GM18870 (cell line): ENCODE results near the gene CHST4.
"Not testable (repeated sequence)": the region's sequence is repeated elsewhere in the genome, so short reads cannot be mapped to it uniquely, and the experiment has no call there.

ENCODE experiments used
- ATAC-seq: cut with Tn5 transposase; IDR thresholded peaks from one replicate; pipeline ENCODE4 v1.9.1; 2021; ENCODE audit warnings: moderate library complexity; ENCODE audit not compliant: unreplicated experiment

CHST4 gene

DNA sequence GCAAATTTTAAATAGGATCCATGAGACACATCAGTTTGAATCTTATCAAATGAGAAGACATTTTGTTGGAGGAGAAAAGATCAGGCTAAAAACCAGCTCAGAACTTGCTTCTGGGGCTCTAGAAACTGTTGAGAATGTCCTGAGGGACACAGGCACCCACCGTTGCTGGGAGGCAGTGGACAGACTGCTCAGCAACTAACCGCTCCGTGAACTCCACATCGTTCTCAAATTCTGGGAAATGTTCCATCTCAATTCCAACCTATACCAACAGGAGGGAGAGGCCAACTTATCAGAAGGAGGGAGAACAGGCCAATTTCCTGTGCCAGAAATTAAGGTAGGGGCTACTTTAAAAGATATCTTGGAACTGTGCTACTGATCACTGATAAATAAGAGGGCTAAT is 42.3 kb downstream of the CHST4 start:
- no peak for ATAC-seq

DNA sequence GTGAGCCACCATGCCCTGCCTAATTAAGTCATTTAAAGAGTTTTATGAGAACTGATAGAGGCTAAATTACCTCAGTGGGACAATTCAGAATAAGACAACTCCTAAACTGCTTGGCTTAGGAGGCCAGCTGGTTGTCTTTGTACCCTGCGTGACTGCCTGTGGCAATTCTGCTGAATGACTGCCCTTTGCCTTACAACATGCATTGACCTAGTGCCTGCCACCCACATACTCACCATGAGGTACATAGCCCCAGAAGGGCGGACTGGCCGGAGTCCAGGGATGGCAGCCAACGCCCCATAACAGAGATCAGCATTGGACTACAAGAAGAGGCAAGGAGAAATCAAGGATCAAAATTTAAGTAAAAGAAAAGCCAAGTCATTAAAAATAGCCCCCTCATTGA is 43.4 kb downstream of the CHST4 start:
- no peak for ATAC-seq

DNA sequence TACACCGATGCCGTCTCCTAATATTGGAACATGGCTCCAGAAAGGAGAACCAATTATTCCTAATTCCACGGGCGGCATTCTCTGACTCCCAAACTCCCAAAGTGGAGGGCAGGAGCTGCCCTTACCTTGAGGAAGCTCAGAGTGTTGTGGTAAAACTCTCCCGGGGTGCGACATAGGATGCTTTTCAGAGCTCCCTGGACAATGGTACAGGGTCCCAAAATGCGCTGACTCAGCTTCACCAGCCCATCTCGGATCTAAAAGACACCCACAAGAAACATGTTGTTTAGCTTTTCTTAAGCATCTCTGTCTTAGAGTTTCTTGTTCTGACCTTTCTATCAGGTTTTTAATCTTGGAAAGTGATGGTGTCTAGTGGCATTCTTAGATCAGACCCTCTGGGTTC is 43.9 kb downstream of the CHST4 start:
- ATAC-seq, result no peak

DNA sequence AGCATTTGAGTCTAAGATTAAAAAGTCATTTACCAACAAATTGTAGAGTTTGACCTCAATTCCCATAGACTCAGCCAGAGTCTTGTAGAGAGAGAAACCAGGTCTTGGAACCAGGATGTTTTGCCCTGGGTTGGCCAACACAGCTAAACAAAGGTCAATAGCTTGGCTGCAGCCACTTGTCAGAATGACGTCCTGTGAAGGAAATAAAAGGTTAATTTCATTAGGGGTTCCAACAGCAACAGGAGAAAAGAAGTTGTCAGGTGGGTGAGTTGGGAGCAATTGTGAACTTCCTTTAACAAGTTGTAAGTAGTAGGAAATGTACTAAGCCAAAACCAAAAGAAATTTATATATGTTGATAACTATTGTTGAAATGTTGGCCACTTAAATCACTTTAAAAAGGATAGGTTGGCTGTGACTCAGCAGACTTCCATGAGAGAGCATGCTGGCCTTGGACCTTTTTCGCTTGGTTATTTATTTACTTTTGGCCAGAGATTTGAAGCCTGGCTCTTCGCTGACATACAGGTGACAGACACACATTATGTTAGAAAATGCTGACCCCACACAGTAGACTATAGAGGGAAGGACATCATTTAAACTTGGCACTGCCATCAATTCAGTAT is 46.4 kb downstream of the CHST4 start:
- no peak for ATAC-seq

DNA sequence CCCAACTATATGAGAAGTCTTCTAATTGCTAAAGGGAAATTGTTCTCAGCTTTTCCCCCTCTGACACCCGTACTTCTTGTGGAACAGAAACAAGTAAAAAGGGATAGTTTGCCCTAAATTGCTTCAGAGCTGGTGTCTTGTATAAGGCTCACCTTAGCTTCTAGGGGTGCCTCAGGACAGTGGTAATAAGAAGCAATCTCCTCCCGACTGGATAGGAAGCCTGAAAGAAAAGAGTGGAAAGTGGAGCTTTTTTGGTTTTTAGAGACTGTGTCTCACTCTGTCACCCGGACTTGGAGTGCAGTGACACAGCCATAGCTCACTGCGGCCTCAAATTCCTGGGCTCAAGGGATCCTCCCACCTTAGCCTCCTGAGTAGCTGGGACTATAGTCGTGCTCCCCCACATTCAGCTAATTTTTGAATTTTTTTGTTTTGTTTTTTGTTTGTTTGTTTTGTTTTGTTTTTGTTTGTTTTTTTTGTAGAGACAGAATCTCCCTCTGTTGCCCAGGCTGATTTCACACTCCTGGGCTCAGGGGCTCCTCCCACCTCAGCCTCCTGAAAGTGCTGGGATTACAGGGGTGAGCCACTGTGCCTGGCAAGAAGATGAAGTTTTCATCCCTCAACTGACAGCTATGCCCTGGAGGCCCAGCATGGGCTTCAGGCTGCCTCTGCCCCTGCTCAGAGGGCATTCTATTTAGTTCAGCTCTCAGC is 47.3 kb downstream of the CHST4 start:
- ATAC-seq, result no peak

DNA sequence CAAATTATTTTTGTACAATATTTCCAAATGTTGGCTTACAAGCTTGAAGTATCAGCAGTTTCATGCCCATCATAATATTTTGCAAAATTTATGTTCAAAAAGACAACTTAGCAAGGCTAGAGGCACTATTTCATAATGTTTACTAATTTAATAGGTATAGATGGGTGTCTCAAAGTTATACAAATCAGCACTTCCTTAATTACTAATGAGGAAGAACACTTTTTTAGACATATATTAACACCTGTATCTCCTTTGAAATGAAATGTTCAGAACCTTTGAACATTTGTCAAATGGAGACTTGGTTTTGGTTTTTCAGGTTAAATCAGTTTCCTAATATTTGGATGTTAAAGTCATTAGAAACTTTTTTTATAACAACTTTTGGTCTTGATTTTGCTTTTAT is 48.5 kb downstream of the CHST4 start:
- ATAC-seq, result no peak

DNA sequence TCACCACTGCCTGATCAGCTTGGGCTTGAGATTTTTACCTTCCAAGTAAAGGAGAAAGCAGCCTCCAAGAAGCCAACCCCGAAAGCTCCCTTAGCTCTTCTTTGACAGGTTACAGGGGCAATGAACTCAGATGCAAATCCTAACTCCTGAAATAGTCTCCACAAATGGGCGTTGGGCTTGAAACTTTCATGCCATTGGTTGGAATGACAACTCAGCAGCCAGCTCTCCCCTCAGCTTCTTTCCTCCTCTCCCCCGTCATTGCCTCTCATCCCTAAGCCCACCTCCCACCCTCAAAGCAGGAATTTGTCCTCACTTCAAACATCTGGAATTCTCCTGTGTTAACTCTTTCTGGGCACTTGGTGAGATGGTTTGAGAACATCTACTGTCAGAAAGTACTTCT is 50.7 kb downstream of the CHST4 start, which contains the start of gene TAT:
Gene TAT, minus strand, starts transcription at position 122 of the 400 bp plus-strand sequence. CDS start 677 bp downstream, outside the sequence.
- ATAC-seq, result no peak

DNA sequence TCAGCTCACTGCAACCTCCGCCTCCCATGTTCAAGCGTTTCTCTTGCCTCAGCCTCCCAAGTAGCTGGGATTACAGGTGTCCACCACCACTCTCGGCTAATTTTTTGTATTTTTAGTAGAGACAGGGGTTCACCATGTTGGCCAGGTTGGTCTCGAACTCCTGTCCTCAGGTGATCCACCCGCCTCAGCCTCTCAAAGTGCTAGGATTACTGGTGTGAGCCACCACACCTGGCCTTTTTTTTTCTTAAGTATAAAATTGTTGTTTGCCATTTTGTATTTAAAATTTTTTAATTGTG is 56.3 kb downstream of the CHST4 start:
- not testable (repeated sequence) for ATAC-seq

DNA sequence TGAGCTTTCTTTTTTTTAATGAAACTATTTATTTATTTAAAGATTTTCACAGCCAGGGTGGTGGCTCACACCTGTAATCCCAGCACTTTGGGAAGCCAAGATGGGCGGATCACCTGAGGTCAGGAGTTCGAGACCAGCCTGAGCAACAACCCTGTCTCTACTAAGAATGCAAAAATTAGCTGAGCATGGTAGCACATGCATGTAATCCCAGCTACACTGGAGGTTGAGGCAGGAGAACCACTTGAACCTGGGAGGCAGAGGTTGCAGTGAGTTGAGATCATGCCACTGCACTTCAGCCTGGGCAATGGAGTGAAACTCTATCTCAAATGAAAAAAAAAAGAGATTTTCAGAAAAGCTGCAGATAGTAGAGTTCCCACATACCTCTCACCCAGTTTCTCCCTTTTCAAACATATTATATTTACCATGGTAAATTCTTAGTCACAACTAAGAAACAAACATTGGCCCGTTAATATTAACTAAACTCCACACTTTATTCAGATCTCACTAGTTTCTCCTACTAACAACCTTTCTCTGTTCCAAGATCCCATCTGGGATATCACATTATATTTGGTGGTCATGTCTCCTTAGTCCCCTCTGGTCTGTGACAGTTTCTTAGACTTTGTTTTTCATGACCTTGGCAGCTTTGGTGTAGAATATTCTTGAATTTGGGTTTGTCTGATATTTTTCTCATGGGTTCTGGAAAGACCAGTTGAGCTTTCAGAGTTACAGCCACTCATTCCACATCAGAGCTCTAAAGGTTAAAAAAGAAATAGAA is 58.5 kb downstream of the CHST4 start:
- no peak for ATAC-seq

DNA sequence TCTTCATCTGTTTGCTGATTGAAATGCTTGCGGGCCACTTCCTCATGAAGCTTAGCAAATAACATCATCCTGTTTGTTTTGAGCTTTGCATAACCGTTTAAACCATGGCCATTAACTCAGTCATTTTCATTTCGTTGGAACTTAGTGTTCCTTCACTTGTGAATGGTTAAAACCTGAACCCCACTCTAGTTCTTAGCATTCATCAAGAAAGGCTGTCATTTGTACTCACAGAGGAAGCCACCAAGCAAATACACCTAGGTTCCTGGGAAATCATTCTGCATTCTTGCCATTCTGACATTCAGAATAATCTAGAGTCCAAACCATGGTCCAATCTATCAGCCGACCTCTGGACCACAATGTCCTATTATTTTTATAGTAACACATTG is 59.1 kb downstream of the CHST4 start:
- ATAC-seq, result no peak
